ENCODE measurements around the gene ANOS1. TPM values are rescaled to one million over a fixed set of nuclear protein-coding genes. Genes with fewer than 3 reads are reported as not detected.

The ANOS1 gene
- total RNA-seq, 1 experiment from 2014 or later: 0.18 TPM

DNA sequence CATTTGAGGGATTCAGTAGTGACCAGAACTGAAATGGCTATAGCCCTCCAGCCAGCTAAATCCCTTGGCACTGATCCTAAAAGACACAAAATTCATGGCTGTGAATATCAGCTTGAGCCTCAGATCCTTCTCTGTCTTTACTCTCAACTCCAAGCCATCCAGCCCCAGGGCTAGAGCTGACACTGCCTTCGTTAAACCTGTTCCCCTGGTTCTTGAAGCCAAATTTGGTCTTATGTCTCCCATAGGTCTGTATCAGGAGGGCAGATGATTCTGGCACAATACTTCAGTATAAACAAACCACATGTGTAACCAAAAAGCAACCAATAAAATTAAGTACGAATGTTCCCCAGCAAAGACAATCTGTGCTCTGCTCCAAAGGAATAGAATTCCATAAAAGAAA, 78.0 kb downstream of the ANOS1 start:
- BruUV-seq (replicated peaks): no TSS peak
- intact Hi-C loops (cut with micrococcal nuclease; ENCODE audit: unreplicated experiment): no loop called here
- no peak for ATAC-seq

DNA sequence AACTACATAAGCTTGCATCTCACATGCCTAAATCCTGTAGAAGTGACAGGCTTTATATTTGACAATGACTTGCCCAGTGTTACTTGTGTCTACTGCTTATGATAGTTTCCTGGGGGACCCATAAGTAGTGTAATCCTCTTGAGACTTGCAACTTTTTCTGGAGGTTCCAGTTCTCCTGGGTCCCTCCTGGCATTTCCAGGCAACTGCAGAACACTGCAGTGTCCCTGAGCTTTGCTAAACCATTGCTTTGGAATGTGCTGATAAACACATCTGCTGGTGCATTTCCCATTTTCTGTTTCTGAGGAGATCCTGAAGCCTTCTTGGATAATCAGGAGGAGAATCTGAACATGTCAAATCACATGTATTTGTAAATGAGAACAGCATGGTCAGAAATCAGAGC, 82.0 kb downstream of the ANOS1 start:
- no TSS peak for BruUV-seq (replicated peaks)
- ChIA-PET CTCF (no interaction called here), POLR2A (no interaction called here)
- ATAC-seq (no peak), DNase-seq (ENCODE audit: low read depth, low spot score) (no peak)
- in situ Hi-C loops (cut with HindIII; ENCODE audit: low pct_unique_long_range_greater_than_20kb, low sequenced_read_pairs) (no loop called here), intact Hi-C loops (cut with micrococcal nuclease; ENCODE audit: unreplicated experiment) (no loop called here)
- no peaks in the 10 kb centered on the region for H3K9me3 ChIP-seq (ENCODE audit: control insufficient read depth, insufficient read depth, low read depth, low read length)
- no peaks in the 10 kb centered on the region for H3K4me1 ChIP-seq (ENCODE audit: control insufficient read depth, insufficient read depth, low read length)
- H3K4me3 ChIP-seq (ENCODE audit: low read depth in 2 of 2, low read length in 2 of 2): no peak overlapping the region
- H3K36me3 ChIP-seq (ENCODE audit: control insufficient read depth, insufficient read depth, low read length): no peaks in the 10 kb centered on the region
- no peaks in the 10 kb centered on the region for H3K27me3 ChIP-seq (ENCODE audit: control insufficient read depth, insufficient read depth, low read length)
- no peak overlapping the region for H3K27ac ChIP-seq (ENCODE audit: low read length)
- TF ChIP-seq POLR2AphosphoS5 (IDR thresholded peaks at IDR 0.05; ENCODE audit: low read depth, low read length) (no peak), TCF7L2 (IDR thresholded peaks at IDR 0.05; ENCODE audit: low read depth, low read length) (no peak), SIN3A (IDR thresholded peaks at IDR 0.05; ENCODE audit: borderline replicate concordance, insufficient read depth, low read depth, low read length) (no peak)
- TF ChIP-seq, protein P1, sequence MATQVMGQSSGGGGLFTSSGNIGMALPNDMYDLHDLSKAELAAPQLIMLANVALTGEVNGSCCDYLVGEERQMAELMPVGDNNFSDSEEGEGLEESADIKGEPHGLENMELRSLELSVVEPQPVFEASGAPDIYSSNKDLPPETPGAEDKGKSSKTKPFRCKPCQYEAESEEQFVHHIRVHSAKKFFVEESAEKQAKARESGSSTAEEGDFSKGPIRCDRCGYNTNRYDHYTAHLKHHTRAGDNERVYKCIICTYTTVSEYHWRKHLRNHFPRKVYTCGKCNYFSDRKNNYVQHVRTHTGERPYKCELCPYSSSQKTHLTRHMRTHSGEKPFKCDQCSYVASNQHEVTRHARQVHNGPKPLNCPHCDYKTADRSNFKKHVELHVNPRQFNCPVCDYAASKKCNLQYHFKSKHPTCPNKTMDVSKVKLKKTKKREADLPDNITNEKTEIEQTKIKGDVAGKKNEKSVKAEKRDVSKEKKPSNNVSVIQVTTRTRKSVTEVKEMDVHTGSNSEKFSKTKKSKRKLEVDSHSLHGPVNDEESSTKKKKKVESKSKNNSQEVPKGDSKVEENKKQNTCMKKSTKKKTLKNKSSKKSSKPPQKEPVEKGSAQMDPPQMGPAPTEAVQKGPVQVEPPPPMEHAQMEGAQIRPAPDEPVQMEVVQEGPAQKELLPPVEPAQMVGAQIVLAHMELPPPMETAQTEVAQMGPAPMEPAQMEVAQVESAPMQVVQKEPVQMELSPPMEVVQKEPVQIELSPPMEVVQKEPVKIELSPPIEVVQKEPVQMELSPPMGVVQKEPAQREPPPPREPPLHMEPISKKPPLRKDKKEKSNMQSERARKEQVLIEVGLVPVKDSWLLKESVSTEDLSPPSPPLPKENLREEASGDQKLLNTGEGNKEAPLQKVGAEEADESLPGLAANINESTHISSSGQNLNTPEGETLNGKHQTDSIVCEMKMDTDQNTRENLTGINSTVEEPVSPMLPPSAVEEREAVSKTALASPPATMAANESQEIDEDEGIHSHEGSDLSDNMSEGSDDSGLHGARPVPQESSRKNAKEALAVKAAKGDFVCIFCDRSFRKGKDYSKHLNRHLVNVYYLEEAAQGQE (IDR thresholded peaks at IDR 0.05; ENCODE audit: insufficient read depth in 1 of 2, low read depth in 2 of 2, low read length in 1 of 2): no peak
- TF ChIP-seq, protein P2, sequence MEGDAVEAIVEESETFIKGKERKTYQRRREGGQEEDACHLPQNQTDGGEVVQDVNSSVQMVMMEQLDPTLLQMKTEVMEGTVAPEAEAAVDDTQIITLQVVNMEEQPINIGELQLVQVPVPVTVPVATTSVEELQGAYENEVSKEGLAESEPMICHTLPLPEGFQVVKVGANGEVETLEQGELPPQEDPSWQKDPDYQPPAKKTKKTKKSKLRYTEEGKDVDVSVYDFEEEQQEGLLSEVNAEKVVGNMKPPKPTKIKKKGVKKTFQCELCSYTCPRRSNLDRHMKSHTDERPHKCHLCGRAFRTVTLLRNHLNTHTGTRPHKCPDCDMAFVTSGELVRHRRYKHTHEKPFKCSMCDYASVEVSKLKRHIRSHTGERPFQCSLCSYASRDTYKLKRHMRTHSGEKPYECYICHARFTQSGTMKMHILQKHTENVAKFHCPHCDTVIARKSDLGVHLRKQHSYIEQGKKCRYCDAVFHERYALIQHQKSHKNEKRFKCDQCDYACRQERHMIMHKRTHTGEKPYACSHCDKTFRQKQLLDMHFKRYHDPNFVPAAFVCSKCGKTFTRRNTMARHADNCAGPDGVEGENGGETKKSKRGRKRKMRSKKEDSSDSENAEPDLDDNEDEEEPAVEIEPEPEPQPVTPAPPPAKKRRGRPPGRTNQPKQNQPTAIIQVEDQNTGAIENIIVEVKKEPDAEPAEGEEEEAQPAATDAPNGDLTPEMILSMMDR (IDR thresholded peaks at IDR 0.05): no peak

More for the DNA sequence above, 78.0 kb downstream of the ANOS1 start:
- Histone ChIP-seq H3K36me3 (ENCODE audit: control insufficient read depth, insufficient read depth, low read length) (no peaks in the 10 kb centered on the region), H3K27me3 (ENCODE audit: control insufficient read depth, insufficient read depth, low read length) (no peaks in the 10 kb centered on the region), H3K27ac (ENCODE audit: low read length) (no peak overlapping the region), H3K9me3 (ENCODE audit: control insufficient read depth, insufficient read depth, low read depth, low read length) (no peaks in the 10 kb centered on the region), H3K4me1 (ENCODE audit: control insufficient read depth, insufficient read depth, low read length) (no peaks in the 10 kb centered on the region), H3K4me3 (ENCODE audit: low read depth in 2 of 2, low read length in 2 of 2) (no peak overlapping the region)
- ChIA-PET CTCF (no interaction called here), POLR2A (no interaction called here)
- in situ Hi-C loops (cut with HindIII; ENCODE audit: low pct_unique_long_range_greater_than_20kb, low sequenced_read_pairs): no loop called here
- no peak for DNase-seq (ENCODE audit: low read depth, low spot score)
- TF ChIP-seq SIN3A (IDR thresholded peaks at IDR 0.05; ENCODE audit: borderline replicate concordance, insufficient read depth, low read depth, low read length): no peak
- TF ChIP-seq, protein P2 (IDR thresholded peaks at IDR 0.05): no peak
- TF ChIP-seq, protein P1 (IDR thresholded peaks at IDR 0.05; ENCODE audit: insufficient read depth in 1 of 2, low read depth in 2 of 2, low read length in 1 of 2): no peak
- no peak for TF ChIP-seq POLR2AphosphoS5 (IDR thresholded peaks at IDR 0.05; ENCODE audit: low read depth, low read length)
- no peak for TF ChIP-seq TCF7L2 (IDR thresholded peaks at IDR 0.05; ENCODE audit: low read depth, low read length)

Measured in Panc1 (cell line).